ENCODE results near the gene C9orf43.
"Not testable (repeated sequence)": the region's sequence is repeated elsewhere in the genome, so short reads cannot be mapped to it uniquely, and the experiment has no call there.

Gene C9orf43

GRCh38 chr9:113381909-113382411 lies 28.6 kb upstream of the C9orf43 start:
- DNase-seq (ENCODE audit: low read depth in 2 of 2): no peak

GRCh38 chr9:113386571-113387393 lies 23.8 kb upstream of the C9orf43 start:
- DNase-seq (ENCODE audit: low read depth in 2 of 2): no peak

GRCh38 chr9:113387560-113388230 lies 22.9 kb upstream of the C9orf43 start:
- no peak for DNase-seq (ENCODE audit: low read depth in 2 of 2)

GRCh38 chr9:113388833-113389232 lies 21.7 kb upstream of the C9orf43 start:
- DNase-seq (ENCODE audit: low read depth in 2 of 2): no peak

- DNase-seq (ENCODE audit: low read depth in 2 of 2): no peak
Measured at GRCh38 chr9:113389451-113389850, 21.1 kb upstream of the C9orf43 start.

GRCh38 chr9:113390192-113390960 lies 20.2 kb upstream of the C9orf43 start:
- DNase-seq (ENCODE audit: low read depth in 2 of 2): no peak

- no peak for DNase-seq (ENCODE audit: low read depth in 2 of 2)
Measured at GRCh38 chr9:113391917-113392316, 18.6 kb upstream of the C9orf43 start.

- no peak for DNase-seq (ENCODE audit: low read depth in 2 of 2)
Measured at GRCh38 chr9:113393281-113393680, 17.3 kb upstream of the C9orf43 start.

- DNase-seq (ENCODE audit: low read depth in 2 of 2): no peak
Measured at GRCh38 chr9:113395000-113395861, 15.3 kb upstream of the C9orf43 start.

GRCh38 chr9:113397203-113397631 lies 13.3 kb upstream of the C9orf43 start:
- no peak for DNase-seq (ENCODE audit: low read depth in 2 of 2)

GRCh38 chr9:113398796-113399195 lies 11.8 kb upstream of the C9orf43 start:
- no peak for DNase-seq (ENCODE audit: low read depth in 2 of 2)

GRCh38 chr9:113399646-113400200 lies 10.8 kb upstream of the C9orf43 start:
- DNase-seq (ENCODE audit: low read depth in 2 of 2): no peak

GRCh38 chr9:113401027-113401792 lies 9.3 kb upstream of the C9orf43 start, which contains the start of gene ALAD:
ALAD (minus strand) TSS chr9:113401284; CDS start chr9:113393559, 7,725 bp downstream.
- DNase-seq (ENCODE audit: low read depth in 2 of 2): peak; percentile 98 to 99

- DNase-seq (ENCODE audit: low read depth in 2 of 2): no peak
Measured at GRCh38 chr9:113403646-113404045, 6.9 kb upstream of the C9orf43 start.

GRCh38 chr9:113406353-113406752 lies 4.2 kb upstream of the C9orf43 start:
- DNase-seq (ENCODE audit: low read depth in 2 of 2): not testable (repeated sequence)

- DNase-seq (ENCODE audit: low read depth in 2 of 2): not testable (repeated sequence)
Measured at GRCh38 chr9:113406873-113407511, 3.6 kb upstream of the C9orf43 start.

- no peak for DNase-seq (ENCODE audit: low read depth in 2 of 2)
Measured at GRCh38 chr9:113409481-113409880, 1.1 kb upstream of the C9orf43 start.

GRCh38 chr9:113409883-113410206 lies 702 bp upstream of the C9orf43 start:
- no peak for DNase-seq (ENCODE audit: low read depth in 2 of 2)

GRCh38 chr9:113416149-113416721 lies 5.7 kb downstream of the C9orf43 start:
- no peak for DNase-seq (ENCODE audit: low read depth in 2 of 2)
